ENCODE data around the gene KCTD20.

The KCTD20 gene

GRCh38 chr6:36467625-36468024 is 24.8 kb downstream of the KCTD20 start:
- Histone ChIP-seq H3K9me2 (replicated peaks; ENCODE audit: insufficient read depth, low read length) (no peaks in the 10 kb centered on the region), H3K4me3 (ENCODE audit: insufficient read depth, low read length, poor library complexity, severe bottlenecking) (no peak overlapping the region), H3F3A (ENCODE audit: insufficient read depth) (peaks cover 19% of the 10 kb centered on the region; the same call in 1 of the 2 replicates), H3K27me3 (ENCODE audit: low read length) (no peaks in the 10 kb centered on the region), H3K79me2 (ENCODE audit: insufficient read depth, low read length) (peaks cover 81% of the 10 kb centered on the region), H3K36me3 (ENCODE audit: low read length) (peaks cover 13% of the 10 kb centered on the region; the same call in 1 of the 2 replicates), H3K27ac (ENCODE audit: low read depth, low read length) (no peak overlapping the region), H3K9me3 (ENCODE audit: insufficient read depth, low read length) (no peaks in the 10 kb centered on the region), H3K9ac (ENCODE audit: low read length) (no peak overlapping the region), H3K4me2 (ENCODE audit: low read depth, low read length, poor library complexity, severe bottlenecking) (no peak overlapping the region), H2AFZ (ENCODE audit: low read depth, low read length, severe bottlenecking) (no peak overlapping the region), H4K20me1 (ENCODE audit: low read depth, low read length) (peaks cover 17% of the 10 kb centered on the region)
- TF ChIP-seq EZH2phosphoT487 (conservative IDR thresholded peaks at IDR 0.05; ENCODE audit: low read length) = no peak
- TF ChIP-seq CTCF (IDR thresholded peaks at IDR 0.05; ENCODE audit: insufficient read depth, low read length, poor library complexity, severe bottlenecking) = no peak

- Histone ChIP-seq H3K9me2 (replicated peaks; ENCODE audit: insufficient read depth, low read length) (no peaks in the 10 kb centered on the region), H3K27ac (ENCODE audit: low read depth, low read length) (no peak overlapping the region), H3K9me3 (ENCODE audit: insufficient read depth, low read length) (no peaks in the 10 kb centered on the region), H3K9ac (ENCODE audit: low read length) (no peak overlapping the region), H3K27me3 (ENCODE audit: low read length) (no peaks in the 10 kb centered on the region), H3K4me3 (ENCODE audit: insufficient read depth, low read length, poor library complexity, severe bottlenecking) (no peak overlapping the region), H4K20me1 (ENCODE audit: low read depth, low read length) (peaks cover 17% of the 10 kb centered on the region), H2AFZ (ENCODE audit: low read depth, low read length, severe bottlenecking) (no peak overlapping the region), H3K36me3 (ENCODE audit: low read length) (peaks cover 15% of the 10 kb centered on the region; the same call in 1 of the 2 replicates), H3F3A (ENCODE audit: insufficient read depth) (peaks cover 19% of the 10 kb centered on the region; the same call in 1 of the 2 replicates), H3K4me2 (ENCODE audit: low read depth, low read length, poor library complexity, severe bottlenecking) (no peak overlapping the region), H3K79me2 (ENCODE audit: insufficient read depth, low read length) (peaks cover 65% of the 10 kb centered on the region)
- no peak for TF ChIP-seq EZH2phosphoT487 (conservative IDR thresholded peaks at IDR 0.05; ENCODE audit: low read length)
- TF ChIP-seq CTCF (IDR thresholded peaks at IDR 0.05; ENCODE audit: insufficient read depth, low read length, poor library complexity, severe bottlenecking) = no peak
These were observed 26.4 kb downstream of the KCTD20 start for GRCh38 chr6:36469148-36469661.

- Histone ChIP-seq H3K9me3 (ENCODE audit: insufficient read depth, low read length) (no peaks in the 10 kb centered on the region), H3K9ac (ENCODE audit: low read length) (no peak overlapping the region), H2AFZ (ENCODE audit: low read depth, low read length, severe bottlenecking) (no peak overlapping the region), H4K20me1 (ENCODE audit: low read depth, low read length) (peaks cover 17% of the 10 kb centered on the region), H3K9me2 (replicated peaks; ENCODE audit: insufficient read depth, low read length) (no peaks in the 10 kb centered on the region), H3K4me3 (ENCODE audit: insufficient read depth, low read length, poor library complexity, severe bottlenecking) (no peak overlapping the region), H3K36me3 (ENCODE audit: low read length) (peaks cover 17% of the 10 kb centered on the region; the same call in 1 of the 2 replicates), H3K79me2 (ENCODE audit: insufficient read depth, low read length) (peaks cover 58% of the 10 kb centered on the region), H3F3A (ENCODE audit: insufficient read depth) (peaks cover 19% of the 10 kb centered on the region; the same call in 1 of the 2 replicates), H3K27ac (ENCODE audit: low read depth, low read length) (no peak overlapping the region), H3K4me2 (ENCODE audit: low read depth, low read length, poor library complexity, severe bottlenecking) (no peak overlapping the region), H3K27me3 (ENCODE audit: low read length) (no peaks in the 10 kb centered on the region)
- no peak for TF ChIP-seq CTCF (IDR thresholded peaks at IDR 0.05; ENCODE audit: insufficient read depth, low read length, poor library complexity, severe bottlenecking)
- TF ChIP-seq EZH2phosphoT487 (conservative IDR thresholded peaks at IDR 0.05; ENCODE audit: low read length) = no peak
These were observed 27.1 kb downstream of the KCTD20 start for GRCh38 chr6:36469946-36470345.

Data from SU-DHL-6 (cell line).